Mesenteric fat pad (tissue), 1 donor: ENCODE measurements around the gene EXOC4. TPM values are rescaled to one million over a fixed set of nuclear protein-coding genes. Genes with fewer than 3 reads are reported as not detected.

Experiments used
- DNase-seq: peaks from one replicate; pipeline ENCODE4 v3.0.0-alpha.2; 2020; ENCODE audit warnings: low spot score
- total RNA-seq: library from RNA; stranded (reverse); fragmentation: NEBNext Ultra II Directional; extraction: Animal tissue kit (Norgen Biotek cat#: 25700); gene quantifications from one replicate; pipeline ENCODE4 v1.2.1, GENCODE V29; 2021
- donor health status: DM: yes; HTN: yes; CAD: no.

The EXOC4 gene
- total RNA-seq, 1 donor from 2014 or later, result 79.3 TPM

GRCh38 chr7:134056816-134057215, 803.9 kb downstream of the EXOC4 start:
- DNase-seq, result no peak

- DNase-seq, result no peak
Observed at GRCh38 chr7:134058521-134058920, 805.6 kb downstream of the EXOC4 start.

GRCh38 chr7:134058980-134059379, 806.1 kb downstream of the EXOC4 start:
- no peak for DNase-seq

GRCh38 chr7:134059921-134060320, 807.0 kb downstream of the EXOC4 start:
- DNase-seq, result no peak

- no peak for DNase-seq
Observed at GRCh38 chr7:134060874-134061273, 808.0 kb downstream of the EXOC4 start.

- no peak for DNase-seq
Observed at GRCh38 chr7:134062460-134062859, 809.6 kb downstream of the EXOC4 start.

- DNase-seq, result no peak
Observed at GRCh38 chr7:134065415-134065814, 812.5 kb downstream of the EXOC4 start.

- no peak for DNase-seq
Observed at GRCh38 chr7:134067164-134067563, 814.3 kb downstream of the EXOC4 start.

GRCh38 chr7:134068670-134069069, 815.8 kb downstream of the EXOC4 start:
- no peak for DNase-seq

- no peak for DNase-seq
Observed at GRCh38 chr7:134069187-134069586, 816.3 kb downstream of the EXOC4 start.

- no peak for DNase-seq
Observed at GRCh38 chr7:134070673-134071072, 817.8 kb downstream of the EXOC4 start.

GRCh38 chr7:134071355-134072331, 818.8 kb downstream of the EXOC4 start:
- no peak for DNase-seq

- no peak for DNase-seq
Observed at GRCh38 chr7:134073276-134073675, 820.4 kb downstream of the EXOC4 start.

- peak; percentile 6 for DNase-seq
Observed at GRCh38 chr7:134075799-134076198, 822.9 kb downstream of the EXOC4 start.

GRCh38 chr7:134077560-134077959, 824.7 kb downstream of the EXOC4 start:
- peak; percentile 2 for DNase-seq

GRCh38 chr7:134078991-134079390, 826.1 kb downstream of the EXOC4 start:
- no peak for DNase-seq

- no peak for DNase-seq
Observed at GRCh38 chr7:134081695-134082094, 828.8 kb downstream of the EXOC4 start.

GRCh38 chr7:134083766-134084487, 831.0 kb downstream of the EXOC4 start:
- peak; percentile 4 for DNase-seq

- peak; percentile 6 for DNase-seq
Observed at GRCh38 chr7:134084488-134085144, 831.7 kb downstream of the EXOC4 start.

- no peak for DNase-seq
Observed at GRCh38 chr7:134085311-134085710, 832.4 kb downstream of the EXOC4 start.

GRCh38 chr7:134086998-134087735, 834.3 kb downstream of the EXOC4 start:
- DNase-seq, result no peak
